HepG2 (cell line): Measurements from ENCODE around the gene RAP1GAP2. TPM values are rescaled to one million over a fixed set of nuclear protein-coding genes. Genes with fewer than 3 reads are reported as not detected.

Source experiments
- AGO1 ChIP-seq: fragments of 200-400 bp; formaldehyde crosslinking; IDR thresholded peaks from 2 replicates; pipeline ENCODE4 v1.6.1; 2017; ENCODE audit warnings: mild to moderate bottlenecking, low read depth, low read length, moderate library complexity; ENCODE audit not compliant: poor library complexity, severe bottlenecking
- CSRNP1 ChIP-seq: sonication (generic); formaldehyde crosslinking; IDR thresholded peaks from 2 replicates; pipeline ENCODE4 v1.8.1; 2023; ENCODE audit warnings: mild to moderate bottlenecking, missing genetic modification reagents
- FUBP1 ChIP-seq: sonication (generic); formaldehyde crosslinking; IDR thresholded peaks from 2 replicates; pipeline ENCODE4 v1.5.1; 2020; ENCODE audit warnings: missing genetic modification reagents, mild to moderate bottlenecking, borderline replicate concordance
- HES4 ChIP-seq: sonication (generic); formaldehyde crosslinking; IDR thresholded peaks from 2 replicates; pipeline ENCODE4 v1.9.0; 2021; ENCODE audit warnings: mild to moderate bottlenecking, missing genetic modification reagents, borderline replicate concordance
- HNF4G ChIP-seq, 2 experiments: sonication (generic) in 1 of 2; formaldehyde crosslinking in 1 of 2; IDR thresholded peaks; 2 replicates each; pipeline versions ENCODE4 v1.4.0 to v1.6.1; 2011 to 2020; ENCODE audit warnings: borderline replicate concordance in 2 of 2, low read depth in 2 of 2, mild to moderate bottlenecking in 2 of 2, low read length in 1 of 2, missing genetic modification reagents in 1 of 2, moderate library complexity in 1 of 2
- KDM5B ChIP-seq: sonication (generic); formaldehyde crosslinking; IDR thresholded peaks from 2 replicates; pipeline ENCODE4 v1.4.0; 2020; ENCODE audit warnings: missing genetic modification reagents, mild to moderate bottlenecking, borderline replicate concordance
- MAFG ChIP-seq: sonication (generic); formaldehyde crosslinking; IDR thresholded peaks from 2 replicates; pipeline ENCODE4 v1.5.1; 2020; ENCODE audit warnings: mild to moderate bottlenecking, missing genetic modification reagents
- MTF2 ChIP-seq: sonication (generic); formaldehyde crosslinking; IDR thresholded peaks from 2 replicates; pipeline ENCODE4 v1.5.0; 2020; ENCODE audit warnings: missing genetic modification reagents, borderline replicate concordance
- NBN ChIP-seq: fragments of 450-650 bp; conservative IDR thresholded peaks from 2 replicates; pipeline ENCODE4 v1.6.1; 2017
- NCOA1 ChIP-seq: sonication (generic); formaldehyde crosslinking; IDR thresholded peaks from 2 replicates; pipeline ENCODE4 v1.9.0; 2021; ENCODE audit warnings: missing genetic modification reagents
- SP1 ChIP-seq, 2 experiments: fragments of 450-650 bp in 1 of 2; sonication (generic) in 1 of 2; formaldehyde crosslinking in 1 of 2; IDR thresholded peaks; 2 replicates each; pipeline versions ENCODE4 v1.4.0 to v1.6.1; 2016 to 2020; ENCODE audit warnings: missing genetic modification reagents in 1 of 2
- XBP1 ChIP-seq: sonication (generic); formaldehyde crosslinking; IDR thresholded peaks from 2 replicates; pipeline ENCODE4 v1.5.0; 2020; ENCODE audit warnings: missing genetic modification reagents
- ZKSCAN8 ChIP-seq: IDR thresholded peaks from 2 replicates; pipeline ENCODE4 v1.6.1; 2016; ENCODE audit warnings: borderline replicate concordance, missing genetic modification reagents, missing compliant biosample characterization
- ZNF101 ChIP-seq: sonication (generic); formaldehyde crosslinking; IDR thresholded peaks from 2 replicates; pipeline ENCODE4 v1.4.0; 2020; ENCODE audit warnings: mild to moderate bottlenecking, low read depth, missing genetic modification reagents, borderline replicate concordance
- ZNF160 ChIP-seq: sonication (generic); formaldehyde crosslinking; IDR thresholded peaks from 2 replicates; pipeline ENCODE4 v1.8.0; 2022; ENCODE audit warnings: mild to moderate bottlenecking, inconsistent platforms, missing genetic modification reagents
- ZNF263 ChIP-seq: sonication (generic); formaldehyde crosslinking; IDR thresholded peaks from 2 replicates; pipeline ENCODE4 v1.4.0; 2020; ENCODE audit warnings: missing genetic modification reagents
- ZNF275 ChIP-seq: sonication (generic); formaldehyde crosslinking; IDR thresholded peaks from 2 replicates; pipeline ENCODE4 v1.8.0; 2022; ENCODE audit warnings: missing genetic modification reagents, mild to moderate bottlenecking, inconsistent platforms, borderline replicate concordance
- ZNF33A ChIP-seq: sonication (generic); formaldehyde crosslinking; IDR thresholded peaks from 2 replicates; pipeline ENCODE4 v1.5.1; 2020; ENCODE audit warnings: missing genetic modification reagents, mild to moderate bottlenecking, moderate library complexity, borderline replicate concordance
- ZNF33B ChIP-seq: sonication (generic); formaldehyde crosslinking; IDR thresholded peaks from 2 replicates; pipeline ENCODE4 v1.5.1; 2020; ENCODE audit warnings: mild to moderate bottlenecking, missing genetic modification reagents
- ZNF580 ChIP-seq: IDR thresholded peaks from 2 replicates; pipeline ENCODE4 v1.6.1; 2016; ENCODE audit warnings: low read depth, borderline replicate concordance
- ZNF605 ChIP-seq: sonication (generic); formaldehyde crosslinking; IDR thresholded peaks from 2 replicates; pipeline ENCODE4 v1.8.0; 2022; ENCODE audit warnings: mild to moderate bottlenecking, missing genetic modification reagents
- ZNF607 ChIP-seq: sonication (generic); formaldehyde crosslinking; IDR thresholded peaks from 2 replicates; pipeline ENCODE4 v1.5.1; 2020; ENCODE audit warnings: missing genetic modification reagents, mild to moderate bottlenecking, borderline replicate concordance
- polyA plus RNA-seq, 8 experiments: library from polyadenylated mRNA; depleted of rRNA in 3 of 8; stranded (reverse) in 7 of 8; unstranded in 1 of 8; fragments of >200 nt; fragmentation: Illumina TruSeq in 4 of 8; extraction: Trizol in 4 of 8; gene quantifications; 2 replicates each; pipeline versions ENCODE4 v1.2.1 to v1.2.3, GENCODE V29; 2011 to 2016; ENCODE audit warnings: low read depth in 4 of 8, missing spikeins in 1 of 8, mixed read lengths in 1 of 8; ENCODE audit not compliant: insufficient read depth in 1 of 8
- total RNA-seq, 5 experiments: library from RNA; depleted of rRNA; stranded (reverse); fragments of >200 nt; fragmentation: Illumina TruSeq; extraction: Trizol; gene quantifications; 2 replicates each; pipeline ENCODE4 v1.2.3, GENCODE V29; 2016; ENCODE audit warnings: low read depth in 1 of 5

The RAP1GAP2 gene
- total and polyA plus RNA-seq, 2 of the 13 experiments (the other 11 are each of a cell fraction or from before 2014, with no cell fraction given), result 10.9 to 12.0 TPM

GRCh38 chr17:2749784-2750181, 46.5 kb upstream of the RAP1GAP2 start (continued):
- 0 out of 2 replicates have a peak, but pooled peaks have one; percentile 34 for TF ChIP-seq ZNF101 (CRISPR knock-in tag)
- TF ChIP-seq SP1 (IDR thresholded peaks at IDR 0.05), result no peak
- peak; percentile 29; the same call in 1 of the 2 replicates for TF ChIP-seq SP1 (CRISPR knock-in tag; IDR thresholded peaks at IDR 0.05)
- TF ChIP-seq ZNF33A (CRISPR knock-in tag), result peak; percentile 70; the same call in 1 of the 2 replicates
- peak; percentile 98 for TF ChIP-seq ZNF275
- peak; percentile 90; the same call in 1 of the 2 replicates for TF ChIP-seq XBP1 (CRISPR knock-in tag)
- 0 out of 2 replicates have a peak, but pooled peaks have one; percentile 34 for TF ChIP-seq ZKSCAN8 (CRISPR knock-in tag)
- TF ChIP-seq HES4 (CRISPR knock-in tag), result peak; percentile 99
- TF ChIP-seq MAFG (CRISPR knock-in tag), result no peak
- TF ChIP-seq FUBP1 (CRISPR knock-in tag), result no peak
- no peak for TF ChIP-seq AGO1
- TF ChIP-seq NCOA1 (CRISPR knock-in tag), result no peak
- TF ChIP-seq CSRNP1 (CRISPR knock-in tag), result peak; percentile 96
- TF ChIP-seq ZNF607 (CRISPR knock-in tag), result peak; percentile 100
- no peak for TF ChIP-seq HNF4G (IDR thresholded peaks at IDR 0.05; ENCODE audit: borderline replicate concordance, low read depth, low read length)
- no peak for TF ChIP-seq HNF4G (CRISPR knock-in tag; IDR thresholded peaks at IDR 0.05; ENCODE audit: borderline replicate concordance, low read depth)
- peak; percentile 82 for TF ChIP-seq ZNF263 (CRISPR knock-in tag)
- peak; percentile 94; the same call in 1 of the 2 replicates for TF ChIP-seq MTF2
- TF ChIP-seq ZNF605, result peak; percentile 82
- TF ChIP-seq ZNF580, result peak; percentile 99
- TF ChIP-seq ZNF33B (CRISPR knock-in tag), result peak; percentile 83; the same call in 1 of the 2 replicates
- TF ChIP-seq NBN, result no peak
- TF ChIP-seq KDM5B (CRISPR knock-in tag), result peak; percentile 98
- TF ChIP-seq ZNF160 (CRISPR knock-in tag), result peak; percentile 93; the same call in 1 of the 2 replicates
